GM19193 (cell line): ENCODE results near the gene CREBL2.

Experiments
- POLR2A ChIP-seq: IDR thresholded peaks from 4 replicates; pipeline ENCODE4 v1.6.1; 2011; ENCODE audit not compliant: insufficient read depth, insufficient read length; ENCODE audit errors: extremely low read depth

CREBL2 gene

DNA sequence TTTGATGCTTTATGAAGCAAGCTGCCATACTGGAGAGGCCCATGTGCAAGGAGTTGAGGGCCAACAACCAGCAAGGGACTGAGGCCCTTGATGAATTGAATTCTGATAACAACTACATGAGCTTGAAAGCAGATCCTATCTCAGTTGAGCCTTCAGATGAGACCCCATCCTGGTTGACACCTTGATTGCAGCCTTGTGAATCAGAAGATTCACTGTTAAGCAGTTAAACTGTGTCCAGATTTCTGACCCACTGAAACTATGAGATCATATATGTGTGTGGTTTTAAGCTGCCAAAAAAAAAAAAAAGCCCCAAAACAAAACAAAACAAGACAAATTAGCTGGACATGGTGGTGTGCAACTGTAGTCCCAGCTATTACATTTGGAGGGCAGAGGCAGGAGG lies 42.2 kb downstream of the CREBL2 start:
- no peak for TF ChIP-seq POLR2A

DNA sequence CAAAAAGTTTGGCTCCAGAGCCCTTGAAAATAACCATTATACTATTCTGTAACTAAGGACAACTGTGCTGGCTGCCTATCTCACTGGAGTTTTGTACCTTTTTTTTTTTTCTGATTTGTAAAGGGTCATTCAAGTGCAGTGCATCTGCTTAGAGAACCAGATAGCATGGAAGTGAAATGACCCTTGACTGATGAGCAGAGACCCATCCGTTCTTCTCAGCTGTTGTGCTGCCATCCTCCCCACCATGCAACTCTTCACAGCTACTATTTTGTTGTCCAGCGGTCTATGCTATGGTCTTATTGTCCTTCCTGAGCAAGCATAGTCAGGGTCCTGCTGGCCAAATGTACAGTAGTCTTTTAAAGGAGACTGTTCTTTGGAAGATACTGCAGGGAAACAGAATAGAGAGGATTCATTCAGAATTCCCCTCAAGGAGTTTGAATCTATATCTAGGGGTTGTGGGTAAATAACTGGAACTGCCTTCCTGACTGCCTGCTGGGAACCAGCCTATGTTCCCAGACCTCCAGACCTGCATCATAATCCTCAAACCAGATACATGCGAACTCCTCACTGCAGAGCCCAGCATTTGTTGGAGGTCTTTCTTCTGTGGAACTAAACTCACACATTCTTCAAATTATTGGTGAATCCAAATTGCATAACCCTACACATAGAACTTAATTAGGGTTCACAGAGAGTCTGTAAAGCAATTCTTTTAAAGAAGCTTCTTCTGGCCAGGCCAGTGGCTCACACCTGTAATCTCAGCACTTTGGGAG lies 43.2 kb downstream of the CREBL2 start:
- TF ChIP-seq POLR2A = no peak

DNA sequence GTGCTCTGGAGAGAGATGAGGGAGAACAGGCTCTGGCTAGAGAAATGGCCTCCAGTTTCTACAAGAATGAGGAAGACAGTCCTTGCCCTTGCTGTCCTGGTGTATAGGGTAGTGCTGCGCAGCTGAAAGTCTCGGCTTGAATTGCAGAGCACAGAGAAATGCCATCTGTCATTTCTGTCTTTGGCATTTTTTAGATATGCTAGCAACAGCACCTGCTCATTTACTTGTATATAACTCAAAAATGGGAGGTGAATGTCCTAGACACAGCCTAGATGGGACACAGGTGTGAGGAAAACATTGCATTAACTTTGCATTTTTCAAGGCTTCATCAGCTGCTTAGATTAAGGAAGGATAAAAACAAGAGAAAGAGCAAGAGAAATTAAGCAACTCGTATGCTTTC lies 48.5 kb downstream of the CREBL2 start:
- no peak for TF ChIP-seq POLR2A

DNA sequence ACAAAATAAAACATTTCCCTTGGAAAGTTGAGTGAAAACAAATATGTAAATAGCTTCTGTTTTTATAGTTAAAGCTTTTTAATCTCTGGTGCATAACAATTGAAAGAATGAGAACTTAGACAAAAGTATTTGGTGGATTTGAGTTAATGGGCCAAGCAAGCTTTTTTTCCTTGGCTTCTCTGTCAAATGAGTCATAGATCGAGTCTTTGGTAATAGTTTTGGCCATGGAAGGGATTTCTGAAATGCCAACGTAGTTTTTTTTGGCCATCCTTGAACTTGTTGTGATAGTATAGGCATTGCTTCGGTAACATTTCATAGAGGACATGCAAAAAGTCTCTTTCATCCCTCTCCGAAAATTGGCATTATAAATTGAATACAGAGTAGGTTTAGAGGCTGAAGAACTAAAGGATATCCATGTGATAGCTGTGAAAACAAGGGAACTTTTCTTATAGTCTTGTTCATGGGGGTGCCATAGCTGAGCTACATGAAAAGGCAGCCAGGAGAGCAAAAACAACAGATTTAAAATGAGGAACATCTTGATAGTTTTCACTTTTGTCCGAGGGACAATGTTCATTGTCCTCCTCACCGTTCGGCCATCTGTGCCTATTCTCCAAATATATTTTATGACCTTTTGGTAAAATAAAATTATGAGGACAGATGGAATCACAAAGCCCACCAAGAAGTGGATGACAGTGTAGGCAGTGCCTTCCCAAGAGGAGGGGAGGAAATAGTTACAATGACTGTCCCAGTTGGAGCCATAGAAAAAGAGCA lies 49.6 kb downstream of the CREBL2 start:
- no peak for TF ChIP-seq POLR2A

DNA sequence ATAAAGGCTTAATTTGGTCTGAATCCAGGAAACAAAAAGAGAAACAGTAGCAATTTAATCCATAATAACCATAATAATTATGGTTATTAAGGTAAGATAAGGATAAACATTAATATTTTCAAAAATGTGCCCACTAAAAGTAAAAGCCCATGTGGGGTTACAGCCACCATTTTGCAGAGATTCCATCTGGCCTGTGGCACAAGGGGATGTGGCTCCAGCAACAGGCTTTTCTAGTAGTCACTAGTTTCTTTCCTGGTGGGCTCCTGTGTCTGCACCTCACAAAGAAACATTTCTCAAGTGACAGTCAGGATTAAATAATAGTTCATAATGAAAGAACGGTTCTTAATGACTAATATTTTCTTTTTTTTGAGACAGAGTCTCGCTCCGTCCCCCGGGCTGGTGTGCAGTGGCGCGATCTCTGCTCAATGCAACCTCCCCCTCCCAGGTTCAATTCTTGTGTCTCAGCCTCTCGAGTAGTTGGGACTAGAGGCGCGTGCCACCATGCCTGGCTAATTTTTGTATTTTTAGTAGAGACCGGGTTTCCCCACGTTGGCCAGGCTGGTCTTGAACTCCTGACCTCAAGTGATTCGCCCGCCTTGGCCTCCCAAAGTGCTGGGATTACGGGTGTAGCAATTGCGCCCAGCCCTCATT lies 52.1 kb downstream of the CREBL2 start:
- TF ChIP-seq POLR2A = no peak

DNA sequence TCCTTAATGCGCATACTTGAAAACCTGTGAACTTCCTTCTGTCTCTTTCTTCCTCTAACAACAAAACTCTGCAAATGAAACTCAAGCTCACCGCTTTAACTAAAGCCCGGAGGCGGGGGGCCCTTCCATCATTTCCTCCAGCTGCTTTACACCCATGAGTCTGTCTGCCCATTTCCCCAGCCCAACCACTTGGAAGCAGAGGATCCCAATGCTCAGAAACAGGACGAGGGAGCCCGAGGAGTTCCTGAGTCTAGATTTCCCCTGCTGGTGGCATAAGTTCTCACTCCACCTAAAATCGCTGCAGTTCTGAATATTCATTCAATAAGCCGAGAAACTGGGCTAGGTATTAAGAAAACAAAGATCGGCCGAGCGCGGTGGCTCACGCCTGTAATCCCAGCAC lies 53.5 kb downstream of the CREBL2 start:
- no peak for TF ChIP-seq POLR2A

DNA sequence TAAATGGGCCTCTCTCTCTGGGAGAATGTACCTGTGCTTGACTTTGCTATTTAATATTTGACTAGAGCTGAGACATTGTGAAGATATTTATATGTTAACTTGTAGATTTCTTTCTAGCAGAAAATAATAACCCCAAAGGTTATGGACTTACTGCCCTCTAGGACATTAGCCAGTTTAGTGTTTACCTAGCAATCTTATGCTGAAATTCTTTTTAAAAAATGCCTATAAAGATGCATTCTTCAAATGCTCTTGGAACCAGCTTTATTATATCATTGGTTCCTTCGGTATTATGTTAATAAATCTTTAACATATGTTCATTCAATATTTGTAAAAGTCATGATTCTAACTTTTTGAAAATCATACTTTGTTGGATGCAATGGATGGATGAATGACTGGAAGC lies 56.3 kb downstream of the CREBL2 start:
- no peak for TF ChIP-seq POLR2A

DNA sequence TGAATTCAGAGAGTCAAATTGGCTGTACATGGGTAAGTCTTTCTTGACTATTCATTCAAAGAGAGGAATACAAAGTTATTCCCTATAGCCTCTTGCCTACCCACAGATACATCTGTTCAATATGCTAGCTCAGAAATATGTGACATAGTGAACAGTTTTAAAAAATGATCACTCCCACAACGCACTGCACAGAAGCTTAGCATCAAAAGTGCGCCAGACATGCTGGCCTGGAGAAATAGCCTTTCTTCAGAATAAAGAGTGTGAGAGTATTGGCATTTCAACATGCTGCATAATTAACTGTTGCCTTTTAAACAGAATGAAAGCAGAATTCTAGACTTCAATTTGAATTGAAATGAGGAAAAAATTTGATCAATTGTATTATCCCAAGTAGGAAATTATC lies 57.3 kb downstream of the CREBL2 start:
- TF ChIP-seq POLR2A = no peak

DNA sequence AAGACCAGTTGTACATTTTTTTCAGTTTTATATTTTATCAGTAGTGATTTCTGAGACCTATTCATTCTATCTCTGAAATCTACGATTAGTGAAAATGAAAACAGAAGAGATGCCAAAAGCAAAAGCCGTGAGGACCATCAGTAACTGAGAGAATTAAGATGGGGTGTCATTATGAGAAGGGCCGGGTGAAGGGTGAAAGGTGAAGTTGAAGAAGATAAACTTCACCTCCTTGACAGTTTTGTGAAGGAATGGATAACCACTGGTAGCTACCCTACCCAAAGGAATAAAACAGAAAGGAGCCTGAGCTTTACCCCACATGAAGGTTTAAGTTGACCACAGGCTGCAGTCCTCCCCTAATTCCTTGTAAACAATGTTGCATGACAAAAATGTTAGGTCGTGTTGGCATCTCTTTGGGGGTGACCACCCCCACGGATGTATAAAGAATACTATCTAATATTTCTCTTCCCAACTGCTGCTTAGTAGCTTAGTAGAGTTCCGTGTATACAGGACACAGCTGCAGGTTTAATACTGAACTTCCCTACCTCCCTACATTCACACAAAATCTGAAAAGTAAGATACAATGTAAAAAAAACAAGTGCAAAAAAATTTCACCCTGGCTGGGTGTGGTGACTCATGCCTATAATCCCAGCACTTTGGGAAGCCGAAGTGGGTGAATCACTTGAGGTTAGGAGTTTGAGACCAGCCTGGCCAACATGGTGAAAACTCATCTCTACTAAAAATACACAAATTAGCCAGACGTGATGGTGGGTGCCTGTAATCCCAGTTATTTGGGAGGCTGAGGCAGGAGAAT lies 60.4 kb downstream of the CREBL2 start:
- TF ChIP-seq POLR2A = no peak

DNA sequence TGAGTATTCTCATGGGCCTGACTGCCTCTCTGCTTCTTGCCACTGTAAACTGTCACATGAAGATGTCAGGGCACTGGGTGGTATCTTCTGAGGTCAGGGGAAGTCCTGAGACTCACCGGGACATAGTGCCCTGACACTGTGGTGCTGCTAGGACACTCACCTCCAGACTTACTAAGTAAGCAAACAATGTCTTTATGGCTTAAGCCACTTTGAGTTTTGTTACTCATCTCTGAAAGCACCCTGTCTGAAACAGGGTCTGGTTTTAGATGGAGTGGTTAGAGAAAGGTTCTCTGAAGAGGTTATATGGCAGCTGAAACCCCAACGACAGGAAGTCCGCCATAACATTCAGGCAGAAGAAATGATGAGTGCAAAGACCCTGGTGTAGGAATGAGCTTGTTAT lies 61.6 kb downstream of the CREBL2 start:
- TF ChIP-seq POLR2A = no peak

DNA sequence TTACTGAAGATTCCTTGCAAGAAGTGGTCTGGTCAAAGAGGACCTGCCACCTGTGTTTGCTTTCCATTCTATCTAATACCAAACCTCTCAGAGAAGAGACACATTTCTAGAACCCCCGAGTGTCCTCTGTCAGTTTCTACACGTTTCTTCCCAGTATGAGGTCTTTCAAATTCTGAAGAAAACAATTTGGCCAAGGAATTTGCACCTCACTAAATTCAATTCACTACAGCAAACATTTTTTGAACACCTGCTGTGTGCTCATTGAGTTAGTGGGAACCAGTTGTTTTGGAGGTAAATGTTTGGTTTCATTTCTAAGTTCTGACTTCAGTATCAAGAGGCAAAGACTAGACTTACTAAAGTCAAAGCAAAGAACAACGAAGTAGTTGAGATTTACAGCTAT lies 64.9 kb downstream of the CREBL2 start:
- no peak for TF ChIP-seq POLR2A

DNA sequence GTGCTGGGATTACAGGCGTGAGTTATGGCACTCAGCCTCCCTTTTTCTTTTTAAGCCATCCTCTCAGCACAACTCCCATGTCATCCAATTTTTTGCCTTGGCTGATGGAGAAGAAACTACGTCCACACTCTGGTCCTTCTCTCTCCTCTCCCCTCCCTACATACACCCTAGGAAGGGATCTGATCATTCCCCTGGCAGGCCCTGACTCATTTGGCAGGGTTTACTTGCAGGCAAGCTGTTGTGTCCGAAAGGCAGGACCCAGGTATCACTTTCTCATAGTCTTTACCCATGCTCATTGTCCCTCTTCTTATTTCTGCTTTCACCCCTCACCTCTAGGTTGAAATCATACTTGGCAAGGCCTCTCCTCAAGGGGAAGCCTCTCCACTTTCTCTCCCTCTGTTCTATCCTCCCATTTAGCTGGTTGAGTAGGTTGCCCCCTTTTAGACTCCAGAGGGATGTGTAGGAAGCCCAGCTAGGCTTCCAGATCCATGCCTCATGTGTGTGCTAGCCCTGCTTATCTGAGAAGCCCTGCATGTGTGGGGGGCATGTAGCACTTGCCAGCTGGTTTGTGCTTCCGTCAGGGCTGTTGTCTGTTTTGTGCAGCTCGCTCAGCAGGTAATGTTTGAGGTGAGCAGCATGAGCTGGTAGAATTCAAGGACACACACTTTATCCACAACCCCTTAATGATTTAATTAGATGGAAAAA lies 69.5 kb downstream of the CREBL2 start:
- TF ChIP-seq POLR2A = no peak

DNA sequence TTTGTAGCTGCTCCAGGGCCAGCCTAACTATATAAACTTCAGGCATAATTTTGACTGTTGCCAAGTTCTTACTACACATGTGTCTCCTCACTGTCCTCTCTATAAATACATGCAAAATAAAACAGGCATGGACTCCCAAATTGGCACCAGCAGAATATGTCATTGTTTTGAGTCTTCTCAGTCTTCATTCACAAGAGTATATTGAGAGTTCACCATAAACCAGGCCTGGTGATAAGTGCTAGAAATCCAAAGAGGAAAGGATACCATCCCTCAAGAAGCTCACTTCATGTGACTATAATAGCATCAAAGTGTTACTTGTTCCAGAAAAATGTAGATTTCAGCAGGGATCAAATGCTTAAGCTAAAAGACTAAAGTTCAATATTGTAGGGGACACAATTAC lies 70.6 kb downstream of the CREBL2 start:
- no peak for TF ChIP-seq POLR2A

DNA sequence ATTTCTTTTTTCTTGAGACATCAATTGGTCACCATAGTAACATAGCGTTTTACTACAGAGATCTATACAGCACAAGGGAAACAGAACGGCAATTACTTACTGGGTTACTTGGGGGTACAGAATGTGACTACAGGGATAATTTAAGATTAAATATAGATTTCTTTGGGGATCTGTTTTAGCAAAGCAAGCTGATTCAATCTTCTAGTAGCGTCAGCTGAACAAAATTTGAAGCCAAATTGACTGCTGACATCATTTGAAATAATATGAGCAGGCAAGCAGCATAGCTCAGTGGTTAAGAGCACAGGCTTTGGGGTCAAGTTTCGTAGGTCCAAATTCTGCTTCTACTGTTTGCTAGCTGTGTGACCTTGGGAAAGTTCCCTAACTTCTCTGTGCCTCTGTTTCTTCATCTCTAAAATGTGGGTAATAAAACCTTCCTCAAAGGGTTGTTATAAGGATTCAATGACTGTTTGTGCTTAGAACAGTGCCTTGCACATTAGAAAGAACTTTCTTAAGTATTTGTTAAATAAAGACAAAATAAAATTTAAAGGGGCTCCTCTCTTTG lies 71.5 kb downstream of the CREBL2 start:
- no peak for TF ChIP-seq POLR2A
